Measurements from ENCODE around the gene ATE1. TPM values are rescaled to one million over a fixed set of nuclear protein-coding genes. Genes with fewer than 3 reads are reported as not detected.

Gene ATE1
- total and polyA plus RNA-seq, 8 donors: 4.9 to 47.4 (median 9.1) TPM

- H3K4me1 ChIP-seq: no peaks in the 10 kb centered on the region
- H3K27me3 ChIP-seq: no peaks in the 10 kb centered on the region
- peaks cover 7 to 23% (median 18%) of the 10 kb centered on the region in 4 donors for H3K36me3 ChIP-seq
- TF ChIP-seq EP300 (IDR thresholded peaks at IDR 0.05) (no peak), POLR2AphosphoS5 (IDR thresholded peaks at IDR 0.05) (no peak), CTCF (IDR thresholded peaks at IDR 0.05) (no peak), POLR2A (IDR thresholded peaks at IDR 0.05) (no peak)
- H3K27ac ChIP-seq: no peak overlapping the region
- DNase-seq: no peak
- H3K4me3 ChIP-seq: no peak overlapping the region
- no peaks in the 10 kb centered on the region for H3K9me3 ChIP-seq
- intact Hi-C loops (cut with DNase I; ENCODE audit: low total_unique reads): no loop called here
- WGBS, 5 donors: 95 to 97% (median 96%) methylated on average over 6 of the region's 6 CpGs
Measured at GRCh38 chr10:121836171-121836570, 91.7 kb downstream of the ATE1 start.

GRCh38 chr10:121835376-121835775, 92.5 kb downstream of the ATE1 start:
- Histone ChIP-seq H3K4me3 (no peak overlapping the region), H3K4me1 (no peaks in the 10 kb centered on the region), H3K36me3 (peaks cover 7 to 23% (median 16%) of the 10 kb centered on the region in 4 donors), H3K27ac (no peak overlapping the region), H3K27me3 (no peaks in the 10 kb centered on the region), H3K9me3 (no peaks in the 10 kb centered on the region)
- intact Hi-C loops (cut with DNase I; ENCODE audit: low total_unique reads): no loop called here
- no peak for DNase-seq
- TF ChIP-seq POLR2A (IDR thresholded peaks at IDR 0.05) (no peak), POLR2AphosphoS5 (IDR thresholded peaks at IDR 0.05) (no peak), CTCF (IDR thresholded peaks at IDR 0.05) (no peak), EP300 (IDR thresholded peaks at IDR 0.05) (no peak)
- 36 to 53% (median 43%) methylated on average over 2 of the region's 2 CpGs for WGBS, 5 donors

- DNase-seq: no peak
- intact Hi-C loops (cut with DNase I; ENCODE audit: low total_unique reads): no loop called here
- no peaks in the 10 kb centered on the region for H3K27me3 ChIP-seq
- no peak overlapping the region for H3K4me3 ChIP-seq
- 84 to 91% (median 86%) methylated on average over 4 of the region's 4 CpGs for WGBS, 5 donors
- no peaks in the 10 kb centered on the region for H3K4me1 ChIP-seq
- H3K9me3 ChIP-seq: no peaks in the 10 kb centered on the region
- H3K27ac ChIP-seq: no peak overlapping the region
- no peak for TF ChIP-seq CTCF (IDR thresholded peaks at IDR 0.05)
- TF ChIP-seq POLR2AphosphoS5 (IDR thresholded peaks at IDR 0.05): no peak
- TF ChIP-seq POLR2A (IDR thresholded peaks at IDR 0.05): no peak
- TF ChIP-seq EP300 (IDR thresholded peaks at IDR 0.05): no peak
- peaks cover 7 to 23% (median 16%) of the 10 kb centered on the region in 4 donors for H3K36me3 ChIP-seq
Measured at GRCh38 chr10:121834757-121835156, 93.1 kb downstream of the ATE1 start.

GRCh38 chr10:121833387-121833786, 94.4 kb downstream of the ATE1 start:
- intact Hi-C loops (cut with DNase I; ENCODE audit: low total_unique reads): no loop called here
- H3K27ac ChIP-seq: no peak overlapping the region
- 38 to 44% (median 41%) methylated on average over 1 of the region's 1 CpG for WGBS, 5 donors
- peaks cover 7 to 25% (median 20%) of the 10 kb centered on the region in 4 donors for H3K36me3 ChIP-seq
- no peak overlapping the region for H3K4me3 ChIP-seq
- H3K9me3 ChIP-seq: no peaks in the 10 kb centered on the region
- no peak for DNase-seq
- no peak for TF ChIP-seq POLR2AphosphoS5 (IDR thresholded peaks at IDR 0.05)
- no peak for TF ChIP-seq POLR2A (IDR thresholded peaks at IDR 0.05)
- no peak for TF ChIP-seq CTCF (IDR thresholded peaks at IDR 0.05)
- TF ChIP-seq EP300 (IDR thresholded peaks at IDR 0.05): no peak
- H3K27me3 ChIP-seq: no peaks in the 10 kb centered on the region
- H3K4me1 ChIP-seq: no peaks in the 10 kb centered on the region

Measured in stomach (tissue), 9 donors.